ENCODE measurements around the gene TRMT11. TPM values are rescaled to one million over a fixed set of nuclear protein-coding genes. Genes with fewer than 3 reads are reported as not detected.

TRMT11 gene
- total and polyA plus RNA-seq, 10 of the 15 experiments (the other 5 are each of a cell fraction or from before 2014, with no cell fraction given), result 34.0 to 81.1 (median 43.7) TPM

DNA sequence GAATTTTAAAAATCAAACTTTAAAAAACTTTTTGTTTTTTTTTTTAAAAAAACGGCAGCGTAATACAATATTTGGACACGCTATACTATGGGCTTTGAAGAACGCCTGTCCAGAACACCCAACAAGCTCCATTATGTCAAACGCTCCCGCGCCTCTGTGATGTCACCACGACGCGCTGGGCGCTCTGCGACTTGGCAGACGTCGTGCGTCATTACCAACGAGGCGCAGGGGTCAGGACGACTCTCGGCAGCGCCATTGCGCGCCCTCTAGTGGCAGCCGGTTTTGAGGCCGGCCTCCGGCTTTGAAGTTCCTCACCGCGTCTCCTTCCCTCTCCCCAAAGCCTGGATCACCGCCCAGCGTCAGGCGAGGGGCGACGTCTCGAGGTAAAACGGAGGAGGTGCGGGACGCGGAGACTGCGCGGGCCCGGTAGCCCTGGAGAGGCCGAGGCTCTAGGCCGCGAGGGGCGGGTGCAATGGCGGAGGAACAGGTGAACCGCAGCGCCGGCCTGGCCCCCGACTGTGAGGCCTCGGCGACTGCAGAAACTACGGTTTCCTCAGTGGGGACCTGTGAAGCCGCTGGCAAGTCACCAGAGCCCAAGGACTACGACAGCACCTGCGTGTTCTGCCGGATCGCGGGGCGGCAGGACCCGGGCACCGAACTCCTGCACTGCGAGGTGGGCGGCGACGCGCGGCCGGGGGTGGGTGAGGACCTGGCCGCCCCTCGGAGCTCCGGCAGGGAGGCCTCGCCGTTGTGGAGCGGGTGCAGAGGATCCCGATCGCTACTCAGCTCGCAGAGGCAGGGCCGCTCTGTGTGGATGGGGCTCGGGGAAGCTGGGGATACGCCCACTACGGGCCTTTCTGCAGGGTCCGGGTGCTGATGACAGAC, 29.6 kb upstream of the TRMT11 start, which contains the start of gene HINT3 (continued):
- TF ChIP-seq BHLHE40 (IDR thresholded peaks at IDR 0.05; ENCODE audit: borderline replicate concordance in 1 of 2, low read depth in 2 of 2, low read length in 1 of 2) (peak; percentile 51 to 56; a peak in 3 of 4 replicates), ZNF24 (IDR thresholded peaks at IDR 0.05) (no peak), HDGF (IDR thresholded peaks at IDR 0.05) (peak; percentile 77; the same call in 1 of the 2 replicates), HDAC6 (IDR thresholded peaks at IDR 0.05; ENCODE audit: unreplicated experiment) (no peak), MEF2A (IDR thresholded peaks at IDR 0.05; ENCODE audit: insufficient read depth, low read depth, low read length) (peak; percentile 68), SP1 (IDR thresholded peaks at IDR 0.05; ENCODE audit: low read depth, low read length) (peak; percentile 49), KDM1A (IDR thresholded peaks at IDR 0.05; ENCODE audit: borderline replicate concordance) (no peak), SREBF1 (IDR thresholded peaks at IDR 0.05; ENCODE audit: low read length) (no peak; the same call in 1 of the 2 replicates), POLR2A (IDR thresholded peaks at IDR 0.05; ENCODE audit: low read depth, low read length) (peak; percentile 82), POLR2AphosphoS5 (IDR thresholded peaks at IDR 0.05; ENCODE audit: low read length) (peak; percentile 53; the same call in 1 of the 2 replicates), SMARCA5 (IDR thresholded peaks at IDR 0.05) (peak; percentile 98), NBN (IDR thresholded peaks at IDR 0.05) (peak; percentile 96), TARDBP (IDR thresholded peaks at IDR 0.05; ENCODE audit: borderline replicate concordance) (0 out of 2 replicates have a peak, but pooled peaks have one; percentile 9), SMC3 (IDR thresholded peaks at IDR 0.05; ENCODE audit: borderline replicate concordance, low read length) (peak; percentile 91), YY1 (IDR thresholded peaks at IDR 0.05; ENCODE audit: low read depth, low read length) (peak; percentile 84), ELK1 (IDR thresholded peaks at IDR 0.05; ENCODE audit: low read depth, low read length) (peak; percentile 11; the same call in 1 of the 2 replicates), SPI1 (IDR thresholded peaks at IDR 0.05; ENCODE audit: borderline replicate concordance, insufficient read depth, low read depth, low read length) (0 out of 2 replicates have a peak, but pooled peaks have one; percentile 24), BRCA1 (IDR thresholded peaks at IDR 0.05; ENCODE audit: low read depth, low read length) (no peak), E2F4 (IDR thresholded peaks at IDR 0.05; ENCODE audit: low read depth, low read length) (peak; percentile 86)
- TF ChIP-seq, protein P1, sequence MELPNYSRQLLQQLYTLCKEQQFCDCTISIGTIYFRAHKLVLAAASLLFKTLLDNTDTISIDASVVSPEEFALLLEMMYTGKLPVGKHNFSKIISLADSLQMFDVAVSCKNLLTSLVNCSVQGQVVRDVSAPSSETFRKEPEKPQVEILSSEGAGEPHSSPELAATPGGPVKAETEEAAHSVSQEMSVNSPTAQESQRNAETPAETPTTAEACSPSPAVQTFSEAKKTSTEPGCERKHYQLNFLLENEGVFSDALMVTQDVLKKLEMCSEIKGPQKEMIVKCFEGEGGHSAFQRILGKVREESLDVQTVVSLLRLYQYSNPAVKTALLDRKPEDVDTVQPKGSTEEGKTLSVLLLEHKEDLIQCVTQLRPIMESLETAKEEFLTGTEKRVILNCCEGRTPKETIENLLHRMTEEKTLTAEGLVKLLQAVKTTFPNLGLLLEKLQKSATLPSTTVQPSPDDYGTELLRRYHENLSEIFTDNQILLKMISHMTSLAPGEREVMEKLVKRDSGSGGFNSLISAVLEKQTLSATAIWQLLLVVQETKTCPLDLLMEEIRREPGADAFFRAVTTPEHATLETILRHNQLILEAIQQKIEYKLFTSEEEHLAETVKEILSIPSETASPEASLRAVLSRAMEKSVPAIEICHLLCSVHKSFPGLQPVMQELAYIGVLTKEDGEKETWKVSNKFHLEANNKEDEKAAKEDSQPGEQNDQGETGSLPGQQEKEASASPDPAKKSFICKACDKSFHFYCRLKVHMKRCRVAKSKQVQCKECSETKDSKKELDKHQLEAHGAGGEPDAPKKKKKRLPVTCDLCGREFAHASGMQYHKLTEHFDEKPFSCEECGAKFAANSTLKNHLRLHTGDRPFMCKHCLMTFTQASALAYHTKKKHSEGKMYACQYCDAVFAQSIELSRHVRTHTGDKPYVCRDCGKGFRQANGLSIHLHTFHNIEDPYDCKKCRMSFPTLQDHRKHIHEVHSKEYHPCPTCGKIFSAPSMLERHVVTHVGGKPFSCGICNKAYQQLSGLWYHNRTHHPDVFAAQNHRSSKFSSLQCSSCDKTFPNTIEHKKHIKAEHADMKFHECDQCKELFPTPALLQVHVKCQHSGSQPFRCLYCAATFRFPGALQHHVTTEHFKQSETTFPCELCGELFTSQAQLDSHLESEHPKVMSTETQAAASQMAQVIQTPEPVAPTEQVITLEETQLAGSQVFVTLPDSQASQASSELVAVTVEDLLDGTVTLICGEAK (IDR thresholded peaks at IDR 0.05; ENCODE audit: borderline replicate concordance), result no peak; the same call in 1 of the 2 replicates
- TF ChIP-seq, protein P2, sequence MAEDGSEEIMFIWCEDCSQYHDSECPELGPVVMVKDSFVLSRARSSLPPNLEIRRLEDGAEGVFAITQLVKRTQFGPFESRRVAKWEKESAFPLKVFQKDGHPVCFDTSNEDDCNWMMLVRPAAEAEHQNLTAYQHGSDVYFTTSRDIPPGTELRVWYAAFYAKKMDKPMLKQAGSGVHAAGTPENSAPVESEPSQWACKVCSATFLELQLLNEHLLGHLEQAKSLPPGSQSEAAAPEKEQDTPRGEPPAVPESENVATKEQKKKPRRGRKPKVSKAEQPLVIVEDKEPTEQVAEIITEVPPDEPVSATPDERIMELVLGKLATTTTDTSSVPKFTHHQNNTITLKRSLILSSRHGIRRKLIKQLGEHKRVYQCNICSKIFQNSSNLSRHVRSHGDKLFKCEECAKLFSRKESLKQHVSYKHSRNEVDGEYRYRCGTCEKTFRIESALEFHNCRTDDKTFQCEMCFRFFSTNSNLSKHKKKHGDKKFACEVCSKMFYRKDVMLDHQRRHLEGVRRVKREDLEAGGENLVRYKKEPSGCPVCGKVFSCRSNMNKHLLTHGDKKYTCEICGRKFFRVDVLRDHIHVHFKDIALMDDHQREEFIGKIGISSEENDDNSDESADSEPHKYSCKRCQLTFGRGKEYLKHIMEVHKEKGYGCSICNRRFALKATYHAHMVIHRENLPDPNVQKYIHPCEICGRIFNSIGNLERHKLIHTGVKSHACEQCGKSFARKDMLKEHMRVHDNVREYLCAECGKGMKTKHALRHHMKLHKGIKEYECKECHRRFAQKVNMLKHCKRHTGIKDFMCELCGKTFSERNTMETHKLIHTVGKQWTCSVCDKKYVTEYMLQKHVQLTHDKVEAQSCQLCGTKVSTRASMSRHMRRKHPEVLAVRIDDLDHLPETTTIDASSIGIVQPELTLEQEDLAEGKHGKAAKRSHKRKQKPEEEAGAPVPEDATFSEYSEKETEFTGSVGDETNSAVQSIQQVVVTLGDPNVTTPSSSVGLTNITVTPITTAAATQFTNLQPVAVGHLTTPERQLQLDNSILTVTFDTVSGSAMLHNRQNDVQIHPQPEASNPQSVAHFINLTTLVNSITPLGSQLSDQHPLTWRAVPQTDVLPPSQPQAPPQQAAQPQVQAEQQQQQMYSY (CRISPR knock-in tag; IDR thresholded peaks at IDR 0.05), result no peak
